Stimulated activated CD8-positive, alpha-beta memory T cell treated with anti-CD3 and anti-CD28 coated beads, Interleukin-7, amount 100 ng/mL, for 48 hours (primary cell): ENCODE measurements around the gene TBX19.
A peak's percentile ranks its signal among the peaks of the same experiment; 100 is the strongest.
"Not testable (repeated sequence)": the region's sequence is repeated elsewhere in the genome, so short reads cannot be mapped to it uniquely, and the experiment has no call there.

Experiments used
- DNase-seq, 2 donors: peaks; one replicate each; pipeline ENCODE4 v3.0.0-alpha.2; 2020; ENCODE audit warnings: low read depth in 1 of 2; ENCODE audit errors: extremely low read depth in 1 of 2

Gene TBX19

DNA sequence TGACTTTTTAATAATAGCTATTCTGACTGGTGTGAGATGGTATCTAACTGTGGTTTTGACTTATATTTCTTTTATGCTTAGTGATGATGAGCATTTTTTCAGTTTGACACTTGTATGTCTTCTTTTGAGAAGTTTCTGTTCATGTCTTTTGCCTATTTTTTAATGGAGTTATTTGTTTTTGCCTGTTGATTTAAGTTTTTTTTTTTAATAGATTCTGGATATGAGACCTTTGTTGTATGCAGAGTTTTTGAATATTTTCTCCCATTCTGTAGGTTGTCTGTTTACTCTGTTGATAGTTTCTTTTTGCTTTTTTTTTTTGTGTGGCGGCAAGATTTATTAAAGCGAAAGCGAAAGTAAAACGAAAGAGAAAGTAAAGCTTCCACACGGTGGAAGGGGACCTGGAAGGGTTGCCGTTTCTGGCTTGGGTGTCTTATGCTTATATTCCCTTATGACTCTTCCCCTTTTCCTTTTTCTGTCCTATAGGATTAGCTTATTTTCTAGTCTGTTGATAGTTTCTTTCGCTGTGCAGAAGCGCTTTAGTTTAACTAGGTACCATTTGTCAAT, 67.6 kb downstream of the TBX19 start:
- no peak for DNase-seq

GRCh38 chr1:168354335-168355269, 73.9 kb downstream of the TBX19 start:
- DNase-seq: not testable (repeated sequence)

GRCh38 chr1:168360151-168361021, 79.7 kb downstream of the TBX19 start:
- peak in 1 of 2 donors; percentile 56 for DNase-seq

DNA sequence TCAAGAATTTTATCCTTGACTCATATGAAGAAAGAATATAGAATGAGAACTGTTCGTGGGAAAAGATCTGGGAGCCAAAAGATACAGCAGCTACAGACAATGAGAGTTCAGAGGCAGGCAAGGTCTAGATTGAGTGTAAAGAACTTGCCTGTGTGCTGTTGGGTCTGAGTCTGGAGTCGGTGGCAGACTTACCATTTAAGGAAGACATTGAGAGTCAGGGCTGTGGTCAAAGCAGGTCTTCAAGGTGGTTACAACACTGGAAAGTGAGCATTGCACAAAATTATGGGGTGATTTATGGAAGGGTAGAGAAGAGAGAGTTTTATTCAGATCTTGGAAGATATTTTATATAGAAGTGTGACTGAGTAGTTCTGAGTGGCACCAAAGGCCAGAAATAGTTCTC, 80.6 kb downstream of the TBX19 start:
- no peak for DNase-seq

- peak in 1 of 2 donors; percentile 48 for DNase-seq
Measured at GRCh38 chr1:168362991-168363390, 82.3 kb downstream of the TBX19 start.
